ENCODE data around the gene SCAF4. TPM values are rescaled to one million over a fixed set of nuclear protein-coding genes. Genes with fewer than 3 reads are reported as not detected.
"Not testable (repeated sequence)": the region's sequence is repeated elsewhere in the genome, so short reads cannot be mapped to it uniquely, and the experiment has no call there.

SCAF4 gene
- total RNA-seq, 1 donor from 2014 or later = 15.3 TPM

DNA sequence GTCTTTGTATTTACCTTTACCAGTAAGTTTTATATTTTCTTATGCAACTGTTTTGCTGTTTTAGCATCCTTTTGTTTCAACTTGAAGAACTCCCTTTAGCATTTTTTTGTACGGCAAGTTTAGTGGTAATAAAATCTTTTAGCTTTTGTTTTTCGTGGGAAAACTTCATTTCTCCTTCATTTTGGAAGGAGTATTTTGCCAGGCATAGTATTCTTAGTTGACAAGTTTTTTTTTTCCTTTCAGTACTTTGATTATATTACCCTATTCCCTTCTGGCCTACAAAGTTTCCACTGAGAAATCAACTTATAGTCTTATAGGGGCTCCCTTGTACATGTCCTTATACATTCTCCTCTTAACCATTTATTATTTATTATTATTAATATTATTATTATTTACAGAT lies 95.0 kb downstream of the SCAF4 start:
- DNase-seq = no peak
- TF ChIP-seq, protein P1, sequence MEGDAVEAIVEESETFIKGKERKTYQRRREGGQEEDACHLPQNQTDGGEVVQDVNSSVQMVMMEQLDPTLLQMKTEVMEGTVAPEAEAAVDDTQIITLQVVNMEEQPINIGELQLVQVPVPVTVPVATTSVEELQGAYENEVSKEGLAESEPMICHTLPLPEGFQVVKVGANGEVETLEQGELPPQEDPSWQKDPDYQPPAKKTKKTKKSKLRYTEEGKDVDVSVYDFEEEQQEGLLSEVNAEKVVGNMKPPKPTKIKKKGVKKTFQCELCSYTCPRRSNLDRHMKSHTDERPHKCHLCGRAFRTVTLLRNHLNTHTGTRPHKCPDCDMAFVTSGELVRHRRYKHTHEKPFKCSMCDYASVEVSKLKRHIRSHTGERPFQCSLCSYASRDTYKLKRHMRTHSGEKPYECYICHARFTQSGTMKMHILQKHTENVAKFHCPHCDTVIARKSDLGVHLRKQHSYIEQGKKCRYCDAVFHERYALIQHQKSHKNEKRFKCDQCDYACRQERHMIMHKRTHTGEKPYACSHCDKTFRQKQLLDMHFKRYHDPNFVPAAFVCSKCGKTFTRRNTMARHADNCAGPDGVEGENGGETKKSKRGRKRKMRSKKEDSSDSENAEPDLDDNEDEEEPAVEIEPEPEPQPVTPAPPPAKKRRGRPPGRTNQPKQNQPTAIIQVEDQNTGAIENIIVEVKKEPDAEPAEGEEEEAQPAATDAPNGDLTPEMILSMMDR (IDR thresholded peaks at IDR 0.05; ENCODE audit: borderline replicate concordance) = no peak
- no peak overlapping the region for H3K27ac ChIP-seq (replicated peaks)
- H3K27me3 ChIP-seq (ENCODE audit: low read depth) = no peaks in the 10 kb centered on the region
- H3K36me3 ChIP-seq = no peaks in the 10 kb centered on the region
- peaks cover 15% of the 10 kb centered on the region for H3K9me3 ChIP-seq (replicated peaks)
- no peak overlapping the region for H3K4me3 ChIP-seq
- H3K4me1 ChIP-seq = no peaks in the 10 kb centered on the region
- intact Hi-C loops (cut with micrococcal nuclease) = no loop called here

DNA sequence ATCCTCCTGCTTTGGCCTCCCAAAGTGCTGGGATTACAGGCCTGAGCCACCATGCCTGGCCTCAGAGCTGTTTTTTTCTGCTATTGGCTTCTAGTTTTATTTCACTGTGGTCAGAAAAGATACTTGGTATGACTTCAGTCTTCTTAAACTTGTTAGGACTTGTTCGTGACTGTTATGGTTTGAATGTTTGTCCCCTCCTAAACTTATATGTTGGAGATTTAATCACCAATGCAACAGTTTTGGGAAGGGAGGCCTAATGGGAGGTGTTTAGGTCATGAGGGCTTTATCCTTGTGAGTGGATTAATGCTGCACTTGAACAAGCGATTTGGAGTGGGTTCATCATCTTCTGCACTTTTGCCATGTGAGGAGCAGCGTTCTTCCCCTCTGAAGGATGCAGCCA lies 96.9 kb downstream of the SCAF4 start:
- no peak overlapping the region for H3K4me3 ChIP-seq
- peaks cover 15% of the 10 kb centered on the region for H3K9me3 ChIP-seq (replicated peaks)
- no peaks in the 10 kb centered on the region for H3K4me1 ChIP-seq
- TF ChIP-seq, protein P1 (IDR thresholded peaks at IDR 0.05; ENCODE audit: borderline replicate concordance) = no peak
- no peaks in the 10 kb centered on the region for H3K36me3 ChIP-seq
- DNase-seq = no peak
- intact Hi-C loops (cut with micrococcal nuclease) = no loop called here
- H3K27ac ChIP-seq (replicated peaks) = no peak overlapping the region
- H3K27me3 ChIP-seq (ENCODE audit: low read depth) = no peaks in the 10 kb centered on the region

DNA sequence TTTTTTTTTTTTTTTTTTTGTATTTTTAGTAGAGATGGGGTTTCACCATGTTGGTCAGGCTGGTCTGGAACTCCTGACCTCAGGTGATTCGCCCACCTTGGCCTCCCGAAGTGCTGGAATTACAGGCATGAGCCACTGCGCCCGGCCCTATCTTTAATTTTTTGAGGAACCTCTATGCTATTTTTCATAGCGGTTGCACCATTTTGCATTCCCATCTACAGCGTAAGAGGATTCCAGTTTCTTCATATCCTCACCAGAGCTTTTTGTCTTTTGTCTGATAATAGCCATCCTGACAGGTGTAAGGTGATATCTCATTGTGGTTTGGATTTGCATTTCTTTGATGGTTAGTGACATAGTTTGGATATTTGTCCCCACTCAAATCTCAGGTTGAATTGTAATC lies 100.0 kb downstream of the SCAF4 start:
- H3K4me1 ChIP-seq; H3K27ac ChIP-seq (replicated peaks); intact Hi-C loops (cut with micrococcal nuclease); H3K9me3 ChIP-seq (replicated peaks); H3K27me3 ChIP-seq (ENCODE audit: low read depth); DNase-seq; H3K4me3 ChIP-seq; H3K36me3 ChIP-seq: not testable (repeated sequence)

DNA sequence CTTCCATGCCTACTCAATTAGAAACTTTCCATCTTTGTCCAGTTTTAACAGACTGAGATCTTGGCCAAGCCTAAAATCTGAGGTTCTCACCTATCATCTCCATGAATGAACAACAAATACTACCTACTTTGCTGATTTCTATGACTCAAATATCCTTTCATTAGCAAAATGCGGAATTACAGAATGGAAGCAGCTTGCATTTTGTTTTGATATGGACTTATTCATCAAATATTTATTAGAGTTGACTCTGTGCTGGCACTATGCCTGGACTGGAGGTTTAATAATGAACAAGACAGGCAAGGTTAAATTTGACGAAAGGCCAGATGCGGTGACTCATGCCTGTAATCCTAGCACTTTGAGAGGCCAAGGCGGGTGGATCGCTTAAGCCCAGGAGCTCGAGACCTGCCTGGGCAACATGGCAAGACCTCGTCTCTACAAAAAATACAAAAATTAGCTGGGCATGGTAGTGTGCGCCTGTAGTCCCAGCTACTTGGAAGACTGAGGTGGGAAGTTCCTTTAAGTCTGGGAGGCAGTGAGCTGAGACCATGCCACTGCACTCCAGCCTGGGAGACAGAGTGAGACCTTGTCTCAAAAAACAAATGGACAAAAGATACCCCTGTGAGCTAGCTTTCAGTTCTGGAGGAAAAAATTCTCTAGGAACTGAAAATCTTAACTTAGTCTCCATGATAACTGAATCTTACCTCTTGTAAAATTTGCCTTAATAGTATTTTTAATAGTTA lies 101.8 kb downstream of the SCAF4 start:
- Histone ChIP-seq H3K9me3 (replicated peaks) (no peaks in the 10 kb centered on the region), H3K27me3 (ENCODE audit: low read depth) (no peaks in the 10 kb centered on the region), H3K4me1 (no peaks in the 10 kb centered on the region), H3K27ac (replicated peaks) (no peak overlapping the region), H3K4me3 (no peak overlapping the region), H3K36me3 (no peaks in the 10 kb centered on the region)
- no peak for DNase-seq
- TF ChIP-seq, protein P1 (IDR thresholded peaks at IDR 0.05; ENCODE audit: borderline replicate concordance) = no peak
- intact Hi-C loops (cut with micrococcal nuclease) = no loop called here

DNA sequence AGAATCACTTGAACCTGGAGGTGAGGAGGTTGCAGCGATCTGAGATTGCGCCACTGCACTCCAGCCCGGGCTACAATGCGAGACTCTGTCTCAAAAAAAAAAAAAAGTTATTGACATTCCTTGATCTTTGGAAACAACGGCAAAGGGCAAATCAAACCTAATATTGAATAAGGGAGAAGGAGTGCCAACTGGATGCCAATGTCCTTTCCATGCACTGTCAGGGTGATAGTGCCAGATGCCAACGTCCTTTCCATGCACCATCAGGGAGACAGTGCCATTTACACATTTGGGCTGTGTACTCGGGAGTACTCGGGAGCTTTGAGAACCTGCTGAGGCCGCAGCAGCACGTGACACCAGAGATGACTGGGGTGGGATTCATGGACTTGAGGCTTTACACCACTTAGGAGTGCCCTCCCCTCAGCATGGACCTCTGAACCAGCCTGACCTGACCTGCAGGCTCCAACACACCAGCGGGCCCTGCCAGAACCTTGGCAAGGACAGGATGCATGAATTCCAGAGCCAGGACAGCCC lies 106.9 kb downstream of the SCAF4 start:
- H3K36me3 ChIP-seq = no peaks in the 10 kb centered on the region

DNA sequence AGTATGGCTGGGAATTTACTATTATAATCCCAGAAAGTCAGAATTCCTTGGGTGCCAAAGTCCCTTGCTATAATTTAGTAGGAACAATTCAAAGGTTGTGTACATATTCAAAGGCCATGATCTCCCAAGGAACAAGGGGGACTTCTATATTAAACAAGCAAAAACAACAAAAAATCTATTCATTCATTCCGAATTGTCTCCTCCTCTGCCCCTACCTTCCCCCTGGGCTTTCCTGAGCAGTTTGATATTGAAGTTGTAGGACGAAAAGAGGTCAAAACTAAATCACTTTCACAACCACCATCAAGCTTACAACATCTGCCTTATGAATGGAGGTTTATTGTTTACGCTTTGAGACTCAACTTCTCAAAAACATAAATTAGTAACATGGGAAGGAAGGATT lies 107.7 kb downstream of the SCAF4 start:
- no peaks in the 10 kb centered on the region for H3K4me1 ChIP-seq

More for the DNA sequence above, 106.9 kb downstream of the SCAF4 start:
- H3K27ac ChIP-seq (replicated peaks) = no peak overlapping the region
- DNase-seq = no peak
- H3K27me3 ChIP-seq (ENCODE audit: low read depth) = no peaks in the 10 kb centered on the region
- H3K4me1 ChIP-seq = no peaks in the 10 kb centered on the region
- intact Hi-C loops (cut with micrococcal nuclease) = no loop called here
- H3K4me3 ChIP-seq = no peak overlapping the region
- TF ChIP-seq, protein P1 (IDR thresholded peaks at IDR 0.05; ENCODE audit: borderline replicate concordance) = no peak
- no peaks in the 10 kb centered on the region for H3K9me3 ChIP-seq (replicated peaks)

More for the DNA sequence above, 107.7 kb downstream of the SCAF4 start:
- Histone ChIP-seq H3K36me3 (no peaks in the 10 kb centered on the region), H3K27ac (replicated peaks) (no peak overlapping the region), H3K4me3 (no peak overlapping the region), H3K27me3 (ENCODE audit: low read depth) (no peaks in the 10 kb centered on the region), H3K9me3 (replicated peaks) (peaks cover 8% of the 10 kb centered on the region)
- intact Hi-C loops (cut with micrococcal nuclease) = no loop called here
- no peak for DNase-seq
- TF ChIP-seq, protein P1 (IDR thresholded peaks at IDR 0.05; ENCODE audit: borderline replicate concordance) = no peak
